ENCODE results near the gene SLC4A3.

SLC4A3 gene

DNA sequence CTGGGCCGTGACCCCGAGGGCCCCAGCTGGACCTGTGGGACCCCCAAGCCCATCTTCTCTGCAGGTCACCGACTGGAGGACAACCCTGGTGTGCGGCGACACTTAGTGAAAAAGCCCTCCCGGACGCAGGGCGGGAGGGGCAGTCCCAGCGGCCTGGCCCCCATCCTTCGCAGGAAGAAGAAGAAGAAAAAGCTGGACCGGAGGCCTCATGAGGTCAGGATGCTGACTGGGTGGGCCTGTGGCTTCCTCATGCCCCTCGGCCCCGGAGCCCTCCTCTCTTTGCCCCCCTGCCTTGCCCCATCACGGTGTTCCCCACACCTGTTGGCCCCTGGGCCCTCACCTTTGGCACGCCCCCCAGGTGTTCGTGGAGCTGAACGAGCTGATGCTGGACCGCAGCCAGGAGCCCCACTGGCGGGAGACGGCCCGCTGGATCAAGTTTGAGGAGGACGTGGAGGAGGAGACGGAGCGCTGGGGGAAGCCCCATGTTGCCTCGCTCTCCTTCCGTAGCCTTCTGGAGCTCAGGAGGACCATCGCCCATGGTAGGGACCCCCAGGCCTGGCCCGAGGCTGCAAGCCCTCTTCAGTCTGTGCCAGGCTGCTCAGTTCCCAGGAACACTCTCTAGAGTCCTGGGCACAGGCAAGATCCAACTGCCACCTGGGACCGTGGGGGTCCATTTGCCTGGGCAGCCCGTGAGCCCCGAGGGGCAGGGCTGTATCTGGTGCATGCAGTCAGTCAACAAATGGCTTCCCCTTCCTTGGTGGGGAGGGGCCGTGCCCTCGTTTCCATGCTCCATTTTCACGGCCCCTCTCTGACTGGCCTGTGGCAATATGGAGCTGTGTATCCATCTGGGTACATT is 4.7 kb downstream of the SLC4A3 start:
- no peak overlapping the region for H3K9ac ChIP-seq (ENCODE audit: low read depth in 1 of 2, low read length in 2 of 2)
- H3K27me3 ChIP-seq (ENCODE audit: control insufficient read depth in 2 of 2, insufficient read depth in 2 of 2, low read length in 2 of 2), result peaks cover 0 to 8% of the 10 kb centered on the region in 2 donors
- H3K4me3 ChIP-seq (ENCODE audit: low read length in 2 of 2), result no peak overlapping the region
- no peaks in the 10 kb centered on the region for H3K4me1 ChIP-seq (ENCODE audit: control insufficient read depth in 2 of 2, insufficient read depth in 2 of 2, low read length in 2 of 2)
- no peaks in the 10 kb centered on the region for H3K36me3 ChIP-seq (ENCODE audit: control insufficient read depth in 2 of 2, insufficient read depth in 2 of 2, low read length in 2 of 2)
- H3K9me3 ChIP-seq (ENCODE audit: control insufficient read depth in 2 of 2, low read length in 2 of 2), result no peaks in the 10 kb centered on the region
- no peak overlapping the region for H3K27ac ChIP-seq (ENCODE audit: low read depth in 2 of 2, low read length in 2 of 2)

DNA sequence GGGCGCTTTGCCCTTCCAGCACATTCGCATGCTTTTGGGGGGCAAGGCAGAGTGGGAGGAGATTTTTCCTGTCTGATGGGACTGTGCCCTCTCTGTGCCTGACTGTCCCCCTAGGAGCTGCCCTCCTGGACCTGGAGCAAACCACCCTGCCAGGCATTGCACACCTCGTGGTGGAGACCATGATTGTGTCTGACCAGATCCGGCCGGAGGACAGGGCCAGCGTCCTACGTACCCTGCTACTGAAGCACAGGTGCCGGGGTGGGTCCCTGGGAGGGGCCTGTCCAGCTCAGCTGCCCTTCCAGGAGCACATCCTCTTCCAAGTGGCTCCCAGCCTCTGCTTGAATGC is 5.3 kb downstream of the SLC4A3 start:
- Histone ChIP-seq H3K27me3 (ENCODE audit: control insufficient read depth in 2 of 2, insufficient read depth in 2 of 2, low read length in 2 of 2) (peaks cover 0 to 8% of the 10 kb centered on the region in 2 donors), H3K27ac (ENCODE audit: low read depth in 2 of 2, low read length in 2 of 2) (no peak overlapping the region), H3K4me3 (ENCODE audit: low read length in 2 of 2) (no peak overlapping the region), H3K4me1 (ENCODE audit: control insufficient read depth in 2 of 2, insufficient read depth in 2 of 2, low read length in 2 of 2) (no peaks in the 10 kb centered on the region), H3K9me3 (ENCODE audit: control insufficient read depth in 2 of 2, low read length in 2 of 2) (no peaks in the 10 kb centered on the region), H3K9ac (ENCODE audit: low read depth in 1 of 2, low read length in 2 of 2) (no peak overlapping the region), H3K36me3 (ENCODE audit: control insufficient read depth in 2 of 2, insufficient read depth in 2 of 2, low read length in 2 of 2) (no peaks in the 10 kb centered on the region)

DNA sequence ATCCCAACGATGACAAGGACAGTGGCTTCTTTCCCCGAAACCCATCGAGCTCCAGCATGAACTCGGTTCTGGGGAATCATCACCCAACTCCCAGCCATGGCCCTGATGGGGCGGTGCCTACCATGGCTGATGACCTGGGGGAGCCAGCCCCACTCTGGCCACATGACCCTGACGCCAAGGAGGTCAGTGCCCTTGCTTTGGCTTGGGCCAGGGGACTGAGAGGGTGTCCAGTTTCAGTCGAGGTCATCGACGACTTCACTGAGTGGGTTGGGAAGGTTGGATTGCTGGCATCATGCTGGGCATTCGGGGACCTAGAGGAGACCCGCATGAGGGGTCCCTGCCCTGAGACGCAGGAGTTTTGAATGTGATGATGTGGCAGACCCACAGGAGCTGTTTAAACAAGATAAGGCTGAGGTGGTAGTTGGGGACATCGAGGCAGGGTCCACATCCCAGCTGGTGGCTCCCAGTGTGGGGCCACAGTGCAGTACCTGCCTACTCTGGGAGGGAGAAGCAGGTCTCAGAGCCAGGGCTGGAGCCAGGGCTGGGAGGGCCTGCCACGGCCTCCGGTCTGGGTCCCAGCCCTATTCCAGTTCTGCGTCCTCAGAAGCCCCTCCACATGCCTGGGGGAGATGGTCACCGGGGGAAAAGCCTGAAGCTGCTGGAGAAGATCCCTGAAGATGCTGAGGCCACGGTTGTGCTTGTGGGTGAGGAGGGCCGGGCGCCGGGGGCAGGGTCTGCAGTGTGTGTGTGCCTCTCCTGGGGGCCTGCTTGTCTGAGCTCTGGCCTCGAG is 6.0 kb downstream of the SLC4A3 start:
- no peaks in the 10 kb centered on the region for H3K36me3 ChIP-seq (ENCODE audit: control insufficient read depth in 2 of 2, insufficient read depth in 2 of 2, low read length in 2 of 2)

DNA sequence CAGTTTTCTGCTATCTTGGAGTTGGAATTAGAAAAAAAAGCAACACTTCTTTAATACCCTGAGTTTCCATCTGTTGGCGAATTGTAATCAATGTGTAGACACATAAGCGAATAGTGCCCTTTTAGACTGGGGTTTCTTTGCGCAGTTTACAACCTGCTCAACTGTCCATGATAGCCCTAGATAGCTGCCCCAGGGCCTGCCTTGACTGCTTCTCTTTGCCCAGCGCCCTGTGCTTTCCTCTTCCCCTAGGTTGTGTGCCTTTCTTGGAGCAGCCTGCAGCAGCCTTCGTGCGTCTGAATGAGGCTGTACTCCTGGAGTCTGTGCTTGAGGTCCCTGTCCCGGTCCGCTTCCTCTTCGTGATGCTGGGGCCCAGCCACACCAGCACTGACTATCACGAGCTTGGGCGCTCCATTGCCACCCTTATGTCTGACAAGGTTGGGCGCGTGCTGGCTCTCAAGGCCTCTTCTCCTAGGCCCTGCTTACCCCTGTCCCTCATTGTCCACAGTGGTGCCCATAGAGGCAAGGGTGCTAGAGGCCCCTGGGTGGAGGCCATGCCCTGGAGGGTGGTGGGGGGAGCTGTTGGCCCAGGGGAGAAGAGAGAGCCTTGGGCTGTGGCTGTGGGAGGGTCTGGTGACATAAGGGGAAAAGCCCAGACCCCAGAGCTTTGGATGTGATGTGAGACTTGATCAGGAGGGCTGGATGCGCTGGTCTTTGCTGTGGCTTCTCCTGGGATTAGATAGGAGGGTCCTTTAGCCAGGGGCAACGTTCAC is 6.9 kb downstream of the SLC4A3 start:
- no peaks in the 10 kb centered on the region for H3K36me3 ChIP-seq (ENCODE audit: control insufficient read depth in 2 of 2, insufficient read depth in 2 of 2, low read length in 2 of 2)
- peaks cover 0 to 3% of the 10 kb centered on the region in 2 donors for H3K27me3 ChIP-seq (ENCODE audit: control insufficient read depth in 2 of 2, insufficient read depth in 2 of 2, low read length in 2 of 2)
- no peak overlapping the region for H3K27ac ChIP-seq (ENCODE audit: low read depth in 2 of 2, low read length in 2 of 2)
- H3K4me1 ChIP-seq (ENCODE audit: control insufficient read depth in 2 of 2, insufficient read depth in 2 of 2, low read length in 2 of 2), result no peaks in the 10 kb centered on the region
- H3K9ac ChIP-seq (ENCODE audit: low read depth in 1 of 2, low read length in 2 of 2), result no peak overlapping the region
- no peaks in the 10 kb centered on the region for H3K9me3 ChIP-seq (ENCODE audit: control insufficient read depth in 2 of 2, low read length in 2 of 2)
- H3K4me3 ChIP-seq (ENCODE audit: low read length in 2 of 2), result no peak overlapping the region

More for the DNA sequence above, 6.0 kb downstream of the SLC4A3 start:
- Histone ChIP-seq H3K27ac (ENCODE audit: low read depth in 2 of 2, low read length in 2 of 2) (no peak overlapping the region), H3K9ac (ENCODE audit: low read depth in 1 of 2, low read length in 2 of 2) (no peak overlapping the region), H3K27me3 (ENCODE audit: control insufficient read depth in 2 of 2, insufficient read depth in 2 of 2, low read length in 2 of 2) (peaks cover 0 to 8% of the 10 kb centered on the region in 2 donors), H3K4me3 (ENCODE audit: low read length in 2 of 2) (no peak overlapping the region), H3K4me1 (ENCODE audit: control insufficient read depth in 2 of 2, insufficient read depth in 2 of 2, low read length in 2 of 2) (no peaks in the 10 kb centered on the region), H3K9me3 (ENCODE audit: control insufficient read depth in 2 of 2, low read length in 2 of 2) (no peaks in the 10 kb centered on the region)

DNA sequence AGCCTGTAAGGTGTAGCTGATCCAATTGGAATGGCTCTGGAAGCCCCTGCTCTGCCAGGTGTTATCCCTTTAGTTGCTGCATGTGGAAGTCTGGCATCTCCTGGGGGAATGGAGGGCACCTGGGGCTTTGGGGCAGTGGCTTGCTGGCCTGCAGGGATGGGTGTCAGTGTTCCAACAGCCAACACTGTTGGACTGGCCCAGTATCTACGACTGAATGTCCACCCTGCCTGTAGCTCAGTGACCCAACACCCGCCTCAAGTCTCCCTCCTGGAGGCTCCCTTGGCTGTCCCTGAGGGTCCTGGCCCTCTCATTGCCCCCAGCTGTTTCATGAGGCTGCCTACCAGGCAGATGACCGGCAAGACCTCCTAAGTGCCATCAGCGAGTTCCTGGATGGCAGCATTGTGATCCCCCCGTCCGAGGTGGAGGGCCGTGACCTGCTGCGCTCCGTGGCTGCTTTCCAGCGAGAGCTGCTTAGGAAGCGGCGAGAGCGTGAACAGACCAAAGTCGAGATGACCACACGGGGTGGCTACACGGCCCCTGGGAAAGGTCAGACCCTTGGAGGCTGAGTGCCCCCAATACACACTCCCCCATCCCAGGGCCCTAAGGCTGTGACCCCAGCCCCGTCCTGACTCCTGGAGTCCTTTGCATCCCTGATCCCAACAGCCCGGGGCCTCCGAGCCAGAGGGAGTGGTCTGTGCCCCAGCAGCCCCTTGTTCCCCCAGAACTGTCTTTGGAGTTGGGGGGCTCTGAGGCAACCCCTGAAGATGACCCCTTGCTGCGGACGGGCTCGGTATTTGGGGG is 7.7 kb downstream of the SLC4A3 start:
- no peaks in the 10 kb centered on the region for H3K9me3 ChIP-seq (ENCODE audit: control insufficient read depth in 2 of 2, low read length in 2 of 2)
- H3K4me1 ChIP-seq (ENCODE audit: control insufficient read depth in 2 of 2, insufficient read depth in 2 of 2, low read length in 2 of 2), result no peaks in the 10 kb centered on the region
- H3K9ac ChIP-seq (ENCODE audit: low read depth in 1 of 2, low read length in 2 of 2), result no peak overlapping the region
- H3K36me3 ChIP-seq (ENCODE audit: control insufficient read depth in 2 of 2, insufficient read depth in 2 of 2, low read length in 2 of 2), result no peaks in the 10 kb centered on the region
- H3K4me3 ChIP-seq (ENCODE audit: low read length in 2 of 2), result no peak overlapping the region
- H3K27me3 ChIP-seq (ENCODE audit: control insufficient read depth in 2 of 2, insufficient read depth in 2 of 2, low read length in 2 of 2), result peaks cover 0 to 1% of the 10 kb centered on the region in 2 donors
- no peak overlapping the region for H3K27ac ChIP-seq (ENCODE audit: low read depth in 2 of 2, low read length in 2 of 2)

DNA sequence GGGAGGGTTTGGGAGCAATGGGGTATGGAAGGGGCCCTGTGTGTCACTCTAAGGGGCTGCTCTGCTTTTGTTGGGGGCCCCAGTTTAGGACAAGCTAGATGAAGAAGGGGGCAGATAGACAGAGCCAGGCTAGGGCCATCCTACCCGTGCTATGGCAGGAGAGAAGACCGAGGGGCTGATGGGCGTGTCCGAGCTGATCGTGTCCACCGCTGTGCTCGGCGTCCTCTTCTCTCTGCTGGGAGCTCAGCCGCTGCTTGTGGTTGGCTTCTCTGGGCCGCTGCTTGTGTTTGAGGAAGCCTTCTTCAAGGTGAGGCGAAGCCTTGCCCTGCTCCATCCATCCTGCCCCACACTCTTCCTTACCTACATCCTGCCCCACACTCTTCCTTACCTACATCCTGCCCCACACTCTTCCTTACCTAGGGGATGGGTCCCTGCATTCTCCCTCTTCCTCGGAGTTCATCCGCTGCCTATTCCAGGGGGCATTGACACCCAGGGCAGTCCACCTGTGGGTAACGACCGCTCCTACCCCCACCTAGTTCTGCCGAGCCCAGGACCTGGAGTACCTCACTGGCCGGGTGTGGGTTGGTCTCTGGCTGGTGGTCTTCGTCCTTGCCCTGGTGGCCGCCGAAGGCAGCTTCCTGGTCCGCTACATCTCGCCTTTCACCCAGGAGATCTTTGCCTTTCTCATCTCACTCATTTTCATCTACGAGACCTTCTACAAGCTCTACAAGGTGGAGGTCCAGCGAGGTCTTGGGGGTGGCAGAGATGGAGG is 8.9 kb downstream of the SLC4A3 start:
- no peak overlapping the region for H3K27ac ChIP-seq (ENCODE audit: low read depth in 2 of 2, low read length in 2 of 2)
- no peaks in the 10 kb centered on the region for H3K9me3 ChIP-seq (ENCODE audit: control insufficient read depth in 2 of 2, low read length in 2 of 2)
- no peak overlapping the region for H3K4me3 ChIP-seq (ENCODE audit: low read length in 2 of 2)
- H3K27me3 ChIP-seq (ENCODE audit: control insufficient read depth in 2 of 2, insufficient read depth in 2 of 2, low read length in 2 of 2), result no peaks in the 10 kb centered on the region
- no peaks in the 10 kb centered on the region for H3K4me1 ChIP-seq (ENCODE audit: control insufficient read depth in 2 of 2, insufficient read depth in 2 of 2, low read length in 2 of 2)
- no peaks in the 10 kb centered on the region for H3K36me3 ChIP-seq (ENCODE audit: control insufficient read depth in 2 of 2, insufficient read depth in 2 of 2, low read length in 2 of 2)
- H3K9ac ChIP-seq (ENCODE audit: low read depth in 1 of 2, low read length in 2 of 2), result no peak overlapping the region

DNA sequence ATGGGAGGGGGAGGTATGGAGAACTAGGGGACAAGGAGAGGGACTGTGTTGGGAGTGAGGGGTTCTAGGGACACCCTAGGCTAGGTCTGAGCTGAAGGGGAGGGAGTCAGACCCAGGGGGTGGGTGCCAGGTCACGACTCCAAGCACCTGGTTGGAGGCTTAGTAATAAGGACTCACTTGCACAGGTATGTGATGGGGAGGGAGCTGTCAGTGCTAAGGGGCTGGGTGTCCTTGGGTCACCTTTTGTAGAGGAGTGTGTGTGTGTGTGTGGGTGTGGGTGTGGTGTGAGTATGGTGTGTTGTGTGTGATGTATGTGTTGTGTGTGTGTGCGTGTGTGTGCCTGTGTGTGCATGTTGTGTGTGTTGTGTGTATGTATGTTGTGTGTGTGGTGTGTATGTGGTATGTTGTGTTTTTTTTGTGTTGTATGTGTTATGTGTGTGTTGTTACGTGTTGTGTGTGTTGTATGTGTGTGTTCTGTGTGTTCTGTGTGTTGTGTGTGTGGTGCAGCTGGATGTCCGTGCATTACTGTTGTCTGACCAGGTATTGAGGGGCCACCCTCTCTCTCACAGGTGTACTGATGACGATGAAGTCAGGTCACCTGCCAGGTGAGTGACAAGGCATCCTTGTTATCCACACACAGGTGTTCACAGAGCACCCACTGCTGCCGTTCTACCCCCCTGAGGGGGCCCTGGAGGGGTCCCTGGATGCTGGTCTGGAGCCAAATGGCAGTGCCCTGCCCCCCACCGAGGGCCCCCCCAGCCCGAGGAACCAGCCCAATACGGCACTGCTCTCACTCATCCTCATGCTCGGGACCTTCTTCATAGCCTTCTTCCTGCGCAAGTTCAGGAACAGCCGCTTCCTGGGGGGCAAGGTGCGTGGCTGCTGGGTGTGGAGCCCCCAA is 9.8 kb downstream of the SLC4A3 start:
- Histone ChIP-seq H3K36me3 (ENCODE audit: control insufficient read depth in 2 of 2, insufficient read depth in 2 of 2, low read length in 2 of 2) (no peaks in the 10 kb centered on the region), H3K27me3 (ENCODE audit: control insufficient read depth in 2 of 2, insufficient read depth in 2 of 2, low read length in 2 of 2) (no peaks in the 10 kb centered on the region), H3K9ac (ENCODE audit: low read depth in 1 of 2, low read length in 2 of 2) (no peak overlapping the region), H3K27ac (ENCODE audit: low read depth in 2 of 2, low read length in 2 of 2) (no peak overlapping the region), H3K9me3 (ENCODE audit: control insufficient read depth in 2 of 2, low read length in 2 of 2) (no peaks in the 10 kb centered on the region), H3K4me1 (ENCODE audit: control insufficient read depth in 2 of 2, insufficient read depth in 2 of 2, low read length in 2 of 2) (no peaks in the 10 kb centered on the region), H3K4me3 (ENCODE audit: low read length in 2 of 2) (no peak overlapping the region)

DNA sequence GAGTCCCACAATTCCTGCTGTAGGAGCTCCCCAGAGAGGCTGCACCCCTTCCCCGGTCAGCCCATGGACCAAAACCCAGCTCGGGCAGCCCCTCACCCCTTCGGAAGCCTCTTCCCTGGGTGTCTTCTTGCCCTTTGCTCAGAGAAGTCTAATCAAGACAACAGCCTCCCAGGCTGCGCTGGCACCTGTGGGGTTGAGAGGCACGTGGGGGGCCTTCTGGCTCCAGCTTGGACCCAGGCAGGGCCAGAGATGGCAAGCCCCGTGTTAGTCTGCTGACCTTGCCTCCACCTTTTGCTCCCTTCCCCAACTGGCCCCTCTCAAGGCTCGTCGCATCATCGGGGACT is 10.4 kb downstream of the SLC4A3 start:
- no peaks in the 10 kb centered on the region for H3K27me3 ChIP-seq (ENCODE audit: control insufficient read depth in 2 of 2, insufficient read depth in 2 of 2, low read length in 2 of 2)

More for the DNA sequence above, 10.4 kb downstream of the SLC4A3 start:
- H3K9ac ChIP-seq (ENCODE audit: low read depth in 1 of 2, low read length in 2 of 2), result no peak overlapping the region
- peaks cover 0 to 5% of the 10 kb centered on the region in 2 donors for H3K4me1 ChIP-seq (ENCODE audit: control insufficient read depth in 2 of 2, insufficient read depth in 2 of 2, low read length in 2 of 2)
- H3K27ac ChIP-seq (ENCODE audit: low read depth in 2 of 2, low read length in 2 of 2), result no peak overlapping the region
- H3K4me3 ChIP-seq (ENCODE audit: low read length in 2 of 2), result no peak overlapping the region
- no peaks in the 10 kb centered on the region for H3K9me3 ChIP-seq (ENCODE audit: control insufficient read depth in 2 of 2, low read length in 2 of 2)
- H3K36me3 ChIP-seq (ENCODE audit: control insufficient read depth in 2 of 2, insufficient read depth in 2 of 2, low read length in 2 of 2), result no peaks in the 10 kb centered on the region

Data from mucosa of rectum (tissue), 2 donors.